Fibroblast of mammary gland (primary cell): ENCODE data around the gene TCAIM.
"Not testable (repeated sequence)": the region's sequence is repeated elsewhere in the genome, so short reads cannot be mapped to it uniquely, and the experiment has no call there.

Experiments used
- DNase-seq: peaks from one replicate; pipeline ENCODE4 v3.0.0-alpha.2; 2010; ENCODE audit warnings: low read depth
- H3K4me3 ChIP-seq: 2 replicates; pipeline ENCODE4 v1.5.1; 2011; ENCODE audit warnings: low read depth, mild to moderate bottlenecking, low read length, moderate library complexity; ENCODE audit not compliant: control insufficient read depth
- CTCF ChIP-seq: conservative IDR thresholded peaks from 2 replicates; pipeline ENCODE4 v1.5.1; 2011; ENCODE audit warnings: low read depth, low read length, inconsistent platforms; ENCODE audit not compliant: control insufficient read depth, insufficient read depth

TCAIM gene

GRCh38 chr3:44412365-44412764 is 73.8 kb downstream of the TCAIM start:
- TF ChIP-seq CTCF = no peak
- no peak overlapping the region for H3K4me3 ChIP-seq
- no peak for DNase-seq

- TF ChIP-seq CTCF = no peak
- H3K4me3 ChIP-seq = no peak overlapping the region
- no peak for DNase-seq
These were observed 76.0 kb downstream of the TCAIM start for GRCh38 chr3:44414517-44415090.

GRCh38 chr3:44415421-44415820 is 76.9 kb downstream of the TCAIM start:
- DNase-seq = no peak
- H3K4me3 ChIP-seq = no peak overlapping the region
- TF ChIP-seq CTCF = no peak

GRCh38 chr3:44416031-44417030 is 77.8 kb downstream of the TCAIM start:
- TF ChIP-seq CTCF = no peak
- no peak for DNase-seq
- no peak overlapping the region for H3K4me3 ChIP-seq

- DNase-seq, H3K4me3 ChIP-seq: not testable (repeated sequence)
These were observed 79.6 kb downstream of the TCAIM start for GRCh38 chr3:44418118-44418517.

GRCh38 chr3:44418549-44418948 is 80.0 kb downstream of the TCAIM start:
- DNase-seq = no peak
- TF ChIP-seq CTCF = peak; percentile 37
- no peak overlapping the region for H3K4me3 ChIP-seq
